ENCODE results near the gene KDM1B. TPM values are rescaled to one million over a fixed set of nuclear protein-coding genes. Genes with fewer than 3 reads are reported as not detected.

KDM1B gene
- total and polyA plus RNA-seq, 2 donors from 2014 or later: 3.9 to 20.5 TPM

GRCh38 chr6:18189196-18189595, 34.0 kb downstream of the KDM1B start:
- H3K4me3 ChIP-seq (ENCODE audit: low read length in 3 of 3): no peak overlapping the region
- H3K36me3 ChIP-seq (ENCODE audit: control insufficient read depth in 2 of 3, insufficient read depth in 3 of 3, low read length in 3 of 3): peaks cover 0 to 8% (median 0%) of the 10 kb centered on the region in 3 donors
- FAIRE-seq: no peak
- no peaks in the 10 kb centered on the region for H3K9me3 ChIP-seq (ENCODE audit: control insufficient read depth in 2 of 3, insufficient read depth in 1 of 3, low read length in 3 of 3)
- no peak for TF ChIP-seq CTCF (IDR thresholded peaks at IDR 0.05; ENCODE audit: borderline replicate concordance, extremely low read depth, insufficient read depth)
- no peak overlapping the region for H3K27ac ChIP-seq (ENCODE audit: low read depth in 2 of 2, low read length in 2 of 2)
- H3K4me1 ChIP-seq (ENCODE audit: control insufficient read depth in 2 of 3, insufficient read depth in 2 of 3, low read depth in 1 of 3, low read length in 3 of 3): no peaks in the 10 kb centered on the region
- intact Hi-C loops (cut with DNase I): no loop called here
- no peak for DNase-seq
- no peaks in the 10 kb centered on the region for H3K27me3 ChIP-seq (ENCODE audit: control insufficient read depth, insufficient read depth, low read length)
- no peak overlapping the region for H3K9ac ChIP-seq (ENCODE audit: low read length in 3 of 3)

GRCh38 chr6:18192026-18192425, 36.8 kb downstream of the KDM1B start:
- Histone ChIP-seq H3K36me3 (ENCODE audit: control insufficient read depth in 2 of 3, insufficient read depth in 3 of 3, low read length in 3 of 3) (peaks cover 0 to 8% (median 0%) of the 10 kb centered on the region in 3 donors), H3K9me3 (ENCODE audit: control insufficient read depth in 2 of 3, insufficient read depth in 1 of 3, low read length in 3 of 3) (no peaks in the 10 kb centered on the region), H3K27me3 (ENCODE audit: control insufficient read depth, insufficient read depth, low read length) (no peaks in the 10 kb centered on the region), H3K27ac (ENCODE audit: low read depth in 2 of 2, low read length in 2 of 2) (no peak overlapping the region), H3K4me3 (ENCODE audit: low read length in 3 of 3) (no peak overlapping the region), H3K4me1 (ENCODE audit: control insufficient read depth in 2 of 3, insufficient read depth in 2 of 3, low read depth in 1 of 3, low read length in 3 of 3) (no peaks in the 10 kb centered on the region), H3K9ac (ENCODE audit: low read length in 3 of 3) (no peak overlapping the region)
- FAIRE-seq: no peak
- intact Hi-C loops (cut with DNase I): no loop called here
- TF ChIP-seq CTCF (IDR thresholded peaks at IDR 0.05; ENCODE audit: borderline replicate concordance, extremely low read depth, insufficient read depth): no peak
- no peak for DNase-seq

- no peak for FAIRE-seq
- H3K4me1 ChIP-seq (ENCODE audit: control insufficient read depth in 2 of 3, insufficient read depth in 2 of 3, low read depth in 1 of 3, low read length in 3 of 3): no peaks in the 10 kb centered on the region
These were observed 48.6 kb downstream of the KDM1B start for GRCh38 chr6:18203786-18204185.

More at GRCh38 chr6:18203786-18204185, 48.6 kb downstream of the KDM1B start:
- H3K27ac ChIP-seq (ENCODE audit: low read depth in 2 of 2, low read length in 2 of 2): no peak overlapping the region
- H3K9ac ChIP-seq (ENCODE audit: low read length in 3 of 3): no peak overlapping the region
- no peaks in the 10 kb centered on the region for H3K27me3 ChIP-seq (ENCODE audit: control insufficient read depth, insufficient read depth, low read length)
- no peak for TF ChIP-seq CTCF (IDR thresholded peaks at IDR 0.05; ENCODE audit: borderline replicate concordance, extremely low read depth, insufficient read depth)
- H3K9me3 ChIP-seq (ENCODE audit: control insufficient read depth in 2 of 3, insufficient read depth in 1 of 3, low read length in 3 of 3): no peaks in the 10 kb centered on the region
- H3K4me3 ChIP-seq (ENCODE audit: low read length in 3 of 3): no peak overlapping the region
- DNase-seq: no peak
- peaks cover 0 to 12% (median 8%) of the 10 kb centered on the region in 3 donors for H3K36me3 ChIP-seq (ENCODE audit: control insufficient read depth in 2 of 3, insufficient read depth in 3 of 3, low read length in 3 of 3)
- intact Hi-C loops (cut with DNase I): no loop called here

Measured in kidney (tissue), 14 donors.